AG09319 (cell line): ENCODE results near the gene PATZ1.

Experiments
- DNase-seq: peaks from one replicate; pipeline ENCODE4 v3.0.0-alpha.2; 2010; ENCODE audit warnings: low read depth; ENCODE audit errors: extremely low read depth
- TF ChIP-seq, protein P1 (sequence below): IDR thresholded peaks from 2 replicates; pipeline ENCODE4 v1.5.1; 2011; ENCODE audit warnings: low read depth, mild to moderate bottlenecking, inconsistent platforms, low read length, moderate library complexity

Gene PATZ1

DNA sequence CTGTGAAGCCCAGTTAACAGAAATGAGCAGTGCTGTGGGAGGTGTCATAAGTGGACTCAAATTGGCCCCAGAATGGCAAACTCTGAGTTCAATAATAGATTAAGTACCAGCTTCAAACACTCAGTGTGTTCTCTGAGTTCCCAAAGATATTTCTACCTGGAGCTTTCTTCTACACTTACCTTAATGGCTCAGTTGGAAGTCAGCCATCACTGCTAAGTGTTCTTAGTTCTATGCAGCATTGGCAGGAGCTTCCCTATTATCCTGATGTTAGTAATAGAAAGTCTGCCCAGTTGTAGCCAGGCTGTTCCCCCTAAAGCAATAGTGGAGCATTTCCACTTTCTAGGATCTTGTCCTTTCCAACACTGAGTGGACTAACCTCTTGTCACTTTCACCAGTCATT lies 44.1 kb downstream of the PATZ1 start:
- DNase-seq, result no peak
- TF ChIP-seq, protein P1, sequence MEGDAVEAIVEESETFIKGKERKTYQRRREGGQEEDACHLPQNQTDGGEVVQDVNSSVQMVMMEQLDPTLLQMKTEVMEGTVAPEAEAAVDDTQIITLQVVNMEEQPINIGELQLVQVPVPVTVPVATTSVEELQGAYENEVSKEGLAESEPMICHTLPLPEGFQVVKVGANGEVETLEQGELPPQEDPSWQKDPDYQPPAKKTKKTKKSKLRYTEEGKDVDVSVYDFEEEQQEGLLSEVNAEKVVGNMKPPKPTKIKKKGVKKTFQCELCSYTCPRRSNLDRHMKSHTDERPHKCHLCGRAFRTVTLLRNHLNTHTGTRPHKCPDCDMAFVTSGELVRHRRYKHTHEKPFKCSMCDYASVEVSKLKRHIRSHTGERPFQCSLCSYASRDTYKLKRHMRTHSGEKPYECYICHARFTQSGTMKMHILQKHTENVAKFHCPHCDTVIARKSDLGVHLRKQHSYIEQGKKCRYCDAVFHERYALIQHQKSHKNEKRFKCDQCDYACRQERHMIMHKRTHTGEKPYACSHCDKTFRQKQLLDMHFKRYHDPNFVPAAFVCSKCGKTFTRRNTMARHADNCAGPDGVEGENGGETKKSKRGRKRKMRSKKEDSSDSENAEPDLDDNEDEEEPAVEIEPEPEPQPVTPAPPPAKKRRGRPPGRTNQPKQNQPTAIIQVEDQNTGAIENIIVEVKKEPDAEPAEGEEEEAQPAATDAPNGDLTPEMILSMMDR, result no peak

DNA sequence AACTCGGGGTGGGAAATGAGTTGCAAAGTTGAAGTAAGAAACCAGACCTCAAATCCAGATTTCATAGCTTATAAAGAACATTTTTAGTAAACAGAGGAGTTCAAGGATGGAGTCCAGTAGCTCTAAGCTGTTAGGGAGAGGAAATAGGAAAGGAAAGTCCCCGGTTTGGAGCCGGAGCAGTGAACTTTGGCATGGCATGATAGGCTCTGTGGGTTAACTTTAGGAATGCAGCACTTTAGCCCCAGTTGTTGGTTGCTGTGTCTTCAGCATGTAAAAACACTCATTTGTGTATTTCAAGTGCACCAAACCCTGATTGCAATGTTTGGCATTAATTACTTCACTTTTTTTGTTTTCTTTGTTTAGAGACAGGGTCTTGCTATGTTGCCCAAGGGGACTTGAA lies 45.2 kb downstream of the PATZ1 start:
- no peak for DNase-seq
- TF ChIP-seq, protein P1, result no peak

DNA sequence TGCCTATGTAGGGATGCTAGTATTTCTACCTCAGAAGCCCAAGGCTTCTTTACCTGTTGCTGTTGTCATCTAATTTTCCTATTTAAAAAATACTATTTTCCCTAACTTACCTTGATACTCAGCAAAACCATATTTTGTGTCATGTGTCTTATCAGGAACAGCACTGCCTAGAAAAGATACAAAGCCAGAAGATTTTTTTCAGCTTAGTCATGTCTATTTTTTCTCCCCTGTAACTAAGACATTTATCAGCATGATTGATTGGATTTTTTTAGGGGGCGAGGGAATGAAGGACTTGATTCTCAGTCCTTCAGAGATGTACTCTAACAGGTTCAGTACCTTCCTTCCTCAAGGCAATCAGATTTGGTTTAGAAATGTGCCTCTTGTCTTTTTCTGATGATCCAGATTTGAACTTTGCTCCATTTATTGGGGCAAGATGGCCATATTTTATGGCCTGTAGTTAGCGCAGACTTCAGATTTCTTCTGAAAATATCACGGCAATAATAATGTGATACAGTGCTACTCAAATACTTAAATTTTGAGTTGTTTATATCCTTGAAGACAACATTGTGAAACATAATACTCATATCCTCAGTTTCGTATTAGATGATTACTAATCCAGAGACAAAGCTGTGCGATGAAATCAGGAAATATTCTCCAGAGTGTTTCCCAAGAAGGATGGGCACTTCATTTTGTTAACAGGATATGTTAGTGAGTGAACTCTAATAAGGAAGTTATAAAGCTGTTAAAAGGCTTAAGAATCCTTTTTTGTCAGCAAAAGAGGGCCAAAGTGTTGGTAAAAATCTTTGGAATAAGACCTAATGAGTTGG lies 50.1 kb downstream of the PATZ1 start:
- DNase-seq, result no peak
- TF ChIP-seq, protein P1, result no peak

DNA sequence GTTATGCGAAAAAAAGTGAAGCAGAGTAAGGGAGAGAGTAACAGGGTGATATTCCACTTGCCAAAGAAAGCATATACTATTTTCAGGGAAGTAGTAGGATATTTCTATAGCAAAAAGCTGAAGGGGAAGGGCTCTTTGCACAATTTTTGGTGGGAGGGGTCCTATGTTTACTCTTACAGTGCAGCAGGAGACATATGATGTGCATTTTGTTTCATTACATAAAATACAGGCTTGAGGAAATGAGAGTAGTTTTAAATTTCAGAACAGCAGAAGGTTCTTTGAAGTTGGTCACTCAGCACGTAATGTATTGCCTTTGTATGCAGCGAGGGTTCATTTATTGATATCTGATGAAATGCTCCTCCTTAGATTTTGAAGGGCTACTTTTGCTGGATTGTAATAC lies 50.8 kb downstream of the PATZ1 start:
- DNase-seq, result no peak
- TF ChIP-seq, protein P1, result no peak

DNA sequence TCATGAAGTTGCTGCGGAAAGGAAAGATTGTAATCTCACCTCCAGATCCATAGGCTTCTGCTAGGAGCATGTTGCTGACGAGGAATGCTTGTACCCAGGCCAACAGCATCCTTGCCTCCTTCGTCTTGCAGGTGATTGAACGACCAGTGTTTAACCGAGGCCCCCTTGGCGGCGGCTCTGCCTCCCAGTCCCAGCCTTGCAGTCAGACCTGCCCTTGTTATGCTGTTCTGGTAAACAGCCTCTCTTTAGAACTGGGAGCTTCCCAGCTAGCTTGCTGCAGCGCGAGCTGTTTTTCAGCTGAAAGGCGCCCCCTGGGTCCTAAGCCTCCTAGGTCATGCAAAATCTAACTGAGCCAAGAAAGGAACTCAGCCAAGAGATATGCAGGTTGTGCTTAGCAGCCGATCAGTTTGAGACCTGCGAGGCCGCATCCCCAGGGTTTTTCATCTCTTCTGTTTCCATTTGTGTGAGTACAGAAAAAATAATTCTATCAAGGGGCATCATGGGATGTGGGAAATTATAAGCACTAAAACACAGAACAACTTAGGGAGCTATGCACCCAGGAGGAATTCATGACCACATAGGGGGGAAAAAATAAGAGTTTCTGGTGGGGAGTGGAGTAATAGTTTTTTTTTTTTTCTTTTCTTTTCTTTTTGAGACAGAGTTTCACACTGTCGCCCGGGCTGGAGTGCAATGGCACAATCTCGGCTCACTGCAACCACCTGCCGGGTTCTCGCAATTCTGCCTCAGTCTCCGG lies 53.7 kb downstream of the PATZ1 start, which contains the start of gene PIK3IP1:
Gene PIK3IP1 (minus strand): TSS at position 253 of the 754 bp plus-strand sequence. CDS start 144 bp downstream, at position 109.
- TF ChIP-seq, protein P1, result peak; percentile 58
- DNase-seq, result peak; percentile 52

DNA sequence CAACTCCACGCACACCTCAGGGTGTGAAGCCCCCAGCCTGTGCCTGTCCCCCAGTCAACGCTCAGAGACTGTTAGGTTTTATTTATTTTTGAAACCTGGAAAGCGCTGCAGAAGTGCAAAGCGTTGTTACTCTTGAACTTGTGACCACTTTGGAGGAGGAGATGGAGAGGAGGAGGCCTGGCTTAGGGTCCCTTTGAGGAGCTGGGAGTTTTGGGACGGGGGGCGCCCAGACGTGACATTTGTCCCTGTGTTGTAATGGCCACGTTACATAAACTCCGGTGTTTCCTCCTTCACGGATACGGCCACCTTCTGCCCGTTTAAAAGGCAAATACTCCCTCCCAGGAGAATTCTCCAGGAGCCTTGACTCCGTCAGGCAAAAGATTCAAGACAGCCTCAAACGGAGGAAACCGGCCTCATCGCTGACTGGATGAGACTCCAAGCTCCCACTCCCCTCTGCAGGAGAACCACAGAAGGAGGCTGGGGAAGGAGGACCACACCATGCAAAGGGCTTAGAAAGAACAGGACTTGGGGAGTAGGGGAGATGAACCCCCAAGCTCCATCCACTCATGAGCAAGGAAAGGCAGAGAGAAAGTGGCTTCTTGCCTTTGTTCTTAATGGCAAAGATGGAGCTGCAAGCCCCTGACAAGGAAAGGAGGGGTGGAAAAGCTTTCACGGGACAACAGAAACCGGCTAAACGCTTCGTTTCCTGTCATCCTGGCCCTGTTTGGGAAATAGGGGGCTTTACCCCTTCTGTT lies 54.5 kb downstream of the PATZ1 start:
- TF ChIP-seq, protein P1, result no peak
- DNase-seq, result no peak
